GM12872 (cell line): ENCODE results near the gene RASSF3.

Source experiments
- TF ChIP-seq, protein P1 (sequence below): IDR thresholded peaks from 3 replicates; pipeline ENCODE4 v1.5.1; 2011; ENCODE audit warnings: low read depth, mild to moderate bottlenecking, low read length, moderate library complexity; ENCODE audit not compliant: insufficient read depth

Gene RASSF3

DNA sequence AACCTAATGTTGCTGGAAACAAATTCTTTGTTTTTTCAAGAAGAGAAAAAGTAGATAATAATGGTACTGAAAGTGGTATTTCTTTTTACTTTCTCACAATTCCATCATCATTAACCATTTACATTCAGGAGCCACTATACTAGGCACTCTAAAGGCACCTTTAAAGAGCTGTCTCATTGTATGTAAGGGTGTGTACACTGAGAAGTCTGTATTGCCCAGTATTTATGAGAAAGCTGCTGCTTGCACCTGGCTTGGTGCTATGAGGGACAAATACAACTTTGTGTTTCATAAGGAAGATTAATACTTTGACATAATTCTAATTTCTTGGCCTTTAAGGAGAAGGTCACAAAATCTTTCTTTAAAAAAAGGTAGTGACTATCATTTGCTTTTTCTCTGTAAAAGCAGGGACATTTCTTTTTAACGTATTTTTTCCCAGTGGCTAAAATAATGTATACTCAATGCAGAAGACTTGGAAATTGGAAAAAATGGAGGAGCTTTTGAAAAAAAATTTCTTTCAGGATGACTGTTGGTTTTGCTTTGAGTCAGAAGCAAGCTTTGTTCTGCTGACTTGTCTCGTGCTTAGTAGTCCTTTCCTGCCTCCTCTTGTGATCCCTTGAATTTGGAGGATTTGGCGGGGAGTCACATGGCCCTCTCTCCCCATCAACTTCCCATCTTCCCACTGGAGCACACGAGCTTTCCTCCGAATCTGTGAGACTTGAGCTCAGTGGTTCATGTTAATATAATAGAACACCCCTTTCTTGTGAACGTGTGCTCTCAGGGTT is 50.1 kb downstream of the RASSF3 start:
- TF ChIP-seq, protein P1, sequence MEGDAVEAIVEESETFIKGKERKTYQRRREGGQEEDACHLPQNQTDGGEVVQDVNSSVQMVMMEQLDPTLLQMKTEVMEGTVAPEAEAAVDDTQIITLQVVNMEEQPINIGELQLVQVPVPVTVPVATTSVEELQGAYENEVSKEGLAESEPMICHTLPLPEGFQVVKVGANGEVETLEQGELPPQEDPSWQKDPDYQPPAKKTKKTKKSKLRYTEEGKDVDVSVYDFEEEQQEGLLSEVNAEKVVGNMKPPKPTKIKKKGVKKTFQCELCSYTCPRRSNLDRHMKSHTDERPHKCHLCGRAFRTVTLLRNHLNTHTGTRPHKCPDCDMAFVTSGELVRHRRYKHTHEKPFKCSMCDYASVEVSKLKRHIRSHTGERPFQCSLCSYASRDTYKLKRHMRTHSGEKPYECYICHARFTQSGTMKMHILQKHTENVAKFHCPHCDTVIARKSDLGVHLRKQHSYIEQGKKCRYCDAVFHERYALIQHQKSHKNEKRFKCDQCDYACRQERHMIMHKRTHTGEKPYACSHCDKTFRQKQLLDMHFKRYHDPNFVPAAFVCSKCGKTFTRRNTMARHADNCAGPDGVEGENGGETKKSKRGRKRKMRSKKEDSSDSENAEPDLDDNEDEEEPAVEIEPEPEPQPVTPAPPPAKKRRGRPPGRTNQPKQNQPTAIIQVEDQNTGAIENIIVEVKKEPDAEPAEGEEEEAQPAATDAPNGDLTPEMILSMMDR, result no peak

DNA sequence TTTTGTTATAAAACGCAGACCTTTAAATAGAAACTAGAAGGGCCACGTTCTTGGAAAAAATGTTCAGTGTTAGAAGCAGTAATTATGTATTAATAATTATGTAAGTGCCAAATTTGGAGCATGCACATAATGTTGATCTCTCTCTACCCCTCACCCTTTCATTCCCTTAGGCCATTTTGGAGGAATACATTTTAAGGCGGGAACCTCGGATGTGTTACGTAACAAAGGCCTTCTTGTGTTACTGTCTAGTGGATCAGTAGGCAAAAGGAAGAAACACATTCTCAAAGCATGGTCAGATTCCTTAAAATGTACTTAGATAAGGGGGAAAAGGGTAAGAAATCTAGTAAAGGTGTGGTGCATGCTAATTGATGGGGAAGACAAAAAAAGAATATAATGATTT is 52.7 kb downstream of the RASSF3 start:
- TF ChIP-seq, protein P1, result no peak

DNA sequence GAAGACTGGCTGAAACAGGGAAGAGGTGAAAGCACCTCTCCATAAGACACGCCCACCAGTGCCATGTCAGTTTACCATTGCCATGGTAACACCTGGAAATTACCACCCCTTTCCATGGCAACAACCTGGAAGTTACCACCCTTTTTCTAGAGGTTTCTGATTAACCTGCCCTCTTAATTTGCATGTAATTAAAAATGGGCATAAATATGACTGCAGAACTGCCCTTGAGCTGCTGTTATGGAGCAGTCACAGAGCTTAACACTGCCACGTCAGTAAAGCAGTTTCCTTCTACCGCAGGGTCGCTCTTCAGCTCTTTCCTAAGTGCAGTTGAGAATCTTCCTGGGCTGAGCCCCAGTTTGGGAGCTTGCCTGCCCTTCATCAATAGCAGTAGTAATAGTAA is 55.2 kb downstream of the RASSF3 start:
- TF ChIP-seq, protein P1, result no peak

DNA sequence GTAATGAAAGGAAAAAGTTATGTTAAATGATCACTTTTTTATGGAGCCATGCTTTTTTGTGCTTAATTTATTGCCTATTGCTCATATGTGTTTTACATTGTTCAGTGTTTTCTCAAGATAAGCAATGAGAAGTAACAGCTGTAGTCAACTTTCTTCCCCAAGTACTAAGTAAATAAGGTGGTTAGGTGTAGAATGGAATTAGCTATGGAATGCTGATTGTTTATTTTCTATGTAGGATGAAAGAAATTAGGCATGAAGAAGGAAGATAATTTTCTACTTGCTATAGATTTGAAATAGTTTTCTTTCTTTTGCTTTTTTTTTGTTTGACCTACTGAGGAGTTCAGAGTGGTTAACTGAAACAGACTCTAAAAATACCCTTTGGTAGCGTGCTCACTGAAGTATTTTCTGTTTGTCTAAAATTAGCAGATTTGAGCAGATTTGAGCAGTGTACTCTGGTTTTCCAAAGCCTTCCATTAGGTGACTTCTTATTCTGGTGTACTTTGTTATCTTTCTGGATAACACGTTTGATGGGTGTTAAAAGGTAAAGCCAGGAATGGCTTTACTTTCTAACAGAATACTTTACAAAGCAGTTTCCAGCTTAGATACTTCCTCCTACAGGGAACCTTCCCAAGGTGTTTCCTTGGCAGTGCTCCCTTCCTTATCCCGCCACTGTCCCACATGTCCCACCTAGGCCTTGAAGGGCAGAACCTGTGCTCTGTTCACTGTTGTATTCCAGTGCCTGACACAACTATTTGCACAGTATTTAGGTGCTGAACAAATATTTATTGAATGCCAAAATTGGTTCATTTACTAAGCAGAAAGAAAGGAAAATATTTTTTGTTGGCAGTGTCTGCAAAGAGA is 56.0 kb downstream of the RASSF3 start:
- TF ChIP-seq, protein P1, result no peak

DNA sequence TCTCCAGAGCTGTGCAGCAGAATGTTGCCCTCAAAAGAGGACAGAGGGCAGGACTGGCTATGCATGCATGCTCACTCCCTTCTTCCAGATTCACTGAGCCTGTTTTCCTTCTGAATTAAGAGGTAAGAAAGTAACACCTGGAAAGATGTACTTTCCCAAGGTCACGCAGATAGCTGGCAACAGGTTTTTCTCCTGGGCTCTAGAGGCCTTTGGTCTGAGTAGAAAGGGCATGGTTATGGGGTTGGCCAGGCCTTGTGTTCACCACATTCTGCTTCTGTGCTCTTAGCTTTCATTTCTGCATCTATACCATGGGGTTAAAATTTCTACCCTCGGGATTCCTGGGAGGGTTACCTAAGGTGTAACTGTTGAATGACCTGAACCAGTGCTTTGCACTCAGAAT is 57.5 kb downstream of the RASSF3 start:
- TF ChIP-seq, protein P1, result no peak

DNA sequence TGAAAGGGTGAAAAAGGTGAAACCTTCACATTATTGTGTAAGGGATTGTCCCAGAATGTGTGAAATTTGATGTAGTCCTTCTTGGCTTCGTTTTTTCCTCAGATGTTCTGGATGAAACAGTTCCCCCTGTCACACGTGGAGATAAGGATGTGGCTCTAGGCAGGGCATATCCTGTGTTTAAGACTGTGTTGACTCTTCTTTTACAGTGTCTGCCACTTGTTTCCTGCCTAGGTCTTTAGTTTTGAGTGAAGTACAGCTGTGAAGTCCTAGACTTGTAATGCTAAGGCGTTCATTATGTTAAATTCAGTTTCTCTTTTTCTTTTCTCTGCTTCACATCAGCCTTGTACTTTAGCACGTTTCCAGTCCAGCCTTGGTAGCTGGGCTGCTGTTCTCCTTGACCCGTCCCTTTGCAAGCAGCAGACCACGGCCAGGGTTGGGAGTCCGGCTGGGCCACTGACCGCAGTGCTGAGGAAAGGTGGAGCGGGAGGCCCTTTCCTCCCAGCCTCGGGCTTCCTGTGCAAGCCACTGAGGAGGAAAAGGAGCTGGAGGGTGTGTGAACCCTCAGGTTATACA is 59.1 kb downstream of the RASSF3 start:
- TF ChIP-seq, protein P1, result no peak

DNA sequence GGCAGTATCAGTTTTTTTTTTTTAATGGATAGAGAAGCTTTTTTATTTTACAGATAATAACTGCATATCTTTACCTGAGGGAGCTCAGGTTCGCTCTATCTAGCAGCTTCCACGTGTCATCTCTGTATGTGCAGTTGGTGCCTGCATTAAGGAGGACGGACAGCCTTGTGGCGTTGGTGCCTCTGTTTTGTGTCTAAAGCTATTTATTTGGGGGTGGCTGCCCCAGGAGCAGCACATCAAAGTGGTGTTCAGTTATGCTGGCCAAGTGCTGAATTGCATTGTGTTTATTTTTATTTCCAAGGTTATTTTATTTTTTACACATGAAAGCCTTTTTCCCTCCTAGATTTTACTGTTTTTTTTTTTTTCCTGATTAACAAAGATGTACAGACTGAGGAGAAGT is 59.7 kb downstream of the RASSF3 start:
- TF ChIP-seq, protein P1, result no peak
